Ovary (tissue), 9 donors: Measurements from ENCODE around the gene MBD5. TPM values are rescaled to one million over a fixed set of nuclear protein-coding genes. Genes with fewer than 3 reads are reported as not detected.

Experiments used
- DNase-seq, 5 donors: peaks; one replicate each; pipeline ENCODE4 v3.0.0-alpha.2; 2019 to 2020
- H3K27ac ChIP-seq, 2 donors: fragments of 200-600 bp; one replicate each; pipeline versions ENCODE4 v1.5.1 to v1.8.0; 2019 to 2022
- H3K27me3 ChIP-seq: fragments of 200-600 bp; one replicate; pipeline ENCODE4 v1.8.0; 2022
- H3K36me3 ChIP-seq: fragments of 200-600 bp; sonication (generic); one replicate; pipeline ENCODE4 v1.5.1; 2019
- H3K4me1 ChIP-seq: one replicate; pipeline ENCODE4 v1.8.1; 2013; ENCODE audit warnings: mild to moderate bottlenecking, moderate library complexity; ENCODE audit not compliant: insufficient read depth
- H3K4me3 ChIP-seq: fragments of 200-600 bp; sonication (generic); one replicate; pipeline ENCODE4 v1.5.1; 2017
- H3K9me3 ChIP-seq, 2 donors: fragments of 200-600 bp in 1 of 2; sonication (generic) in 1 of 2; one replicate each; pipeline versions ENCODE4 v1.5.1 to v1.8.1; 2013 to 2019; ENCODE audit warnings: mild to moderate bottlenecking in 1 of 2, moderate library complexity in 1 of 2
- EP300 ChIP-seq: sonication (generic); formaldehyde crosslinking; IDR thresholded peaks from one replicate; pipeline ENCODE4 v1.6.1; 2017; ENCODE audit warnings: antibody characterized with exemption
- POLR2A ChIP-seq: fragments of 450-650 bp; IDR thresholded peaks from one replicate; pipeline ENCODE4 v1.6.1; 2017; ENCODE audit warnings: antibody characterized with exemption, mild to moderate bottlenecking, moderate library complexity
- WGBS, 3 donors: extraction: QIAGEN DNeasy Blood & Tissue Kit in 1 of 3; methylation state at CpG; one replicate each; pipeline versions ENCODE4 v1.1.5 to v1.1.7; 2013 to 2017; 5-methylcytosine and 5-hydroxymethylcytosine counted together
- intact Hi-C, 4 donors: fragments of 100-400 bp; cut with DNase I; formaldehyde crosslinking; loops; one replicate each; pipeline versions ENCODE4 v1.11.0 to v1.15.1; 2022 to 2023
- polyA plus RNA-seq, 2 donors: library from polyadenylated mRNA; stranded (reverse); fragments of 200-250 nt in 1 of 2; fragments of 350-450 nt in 1 of 2; fragmentation: Illumina TruSeq in 1 of 2; extraction: RNeasy Lipid Tissue Mini Kit (QIAGEN cat#74804) in 1 of 2; gene quantifications; one replicate each; pipeline ENCODE4 v1.2.3, GENCODE V29; 2013 to 2014
- total RNA-seq, 7 donors: library from RNA; depleted of rRNA in 2 of 7; stranded (reverse); fragments of >200 nt in 2 of 7; fragmentation: NEBNext Ultra II Directional in 3 of 7; extraction: Animal tissue kit (Norgen Biotek cat#: 25700) in 3 of 7; gene quantifications; one replicate each; pipeline versions ENCODE4 v1.1.0 to v1.2.4, GENCODE V29; 2016 to 2023
- TF ChIP-seq, protein P1 (sequence below), 3 donors: fragments of 450-650 bp in 2 of 3; fragments of 200-600 bp in 1 of 3; IDR thresholded peaks; one replicate each; pipeline versions ENCODE4 v1.5.1 to v1.8.0; 2016 to 2022; ENCODE audit warnings: antibody characterized with exemption in 3 of 3, mild to moderate bottlenecking in 1 of 3
- donor health status: DM: no; HTN: no; CAD: no; lungs with moderate emphysema.
- donor health status: DM: no; HTN: no; CAD: no.
- donor health status: Bipolar disorder and iron deficiency.
- donor health status: DM: yes; HTN: yes; CAD: no.
- donor health status: DM: no; HTN: no; CAD: no.
- donor health status: DM: yes; HTN: yes; CAD: no.

MBD5 gene
- total and polyA plus RNA-seq, 9 donors, result 8.5 to 66.3 (median 45.8) TPM

DNA sequence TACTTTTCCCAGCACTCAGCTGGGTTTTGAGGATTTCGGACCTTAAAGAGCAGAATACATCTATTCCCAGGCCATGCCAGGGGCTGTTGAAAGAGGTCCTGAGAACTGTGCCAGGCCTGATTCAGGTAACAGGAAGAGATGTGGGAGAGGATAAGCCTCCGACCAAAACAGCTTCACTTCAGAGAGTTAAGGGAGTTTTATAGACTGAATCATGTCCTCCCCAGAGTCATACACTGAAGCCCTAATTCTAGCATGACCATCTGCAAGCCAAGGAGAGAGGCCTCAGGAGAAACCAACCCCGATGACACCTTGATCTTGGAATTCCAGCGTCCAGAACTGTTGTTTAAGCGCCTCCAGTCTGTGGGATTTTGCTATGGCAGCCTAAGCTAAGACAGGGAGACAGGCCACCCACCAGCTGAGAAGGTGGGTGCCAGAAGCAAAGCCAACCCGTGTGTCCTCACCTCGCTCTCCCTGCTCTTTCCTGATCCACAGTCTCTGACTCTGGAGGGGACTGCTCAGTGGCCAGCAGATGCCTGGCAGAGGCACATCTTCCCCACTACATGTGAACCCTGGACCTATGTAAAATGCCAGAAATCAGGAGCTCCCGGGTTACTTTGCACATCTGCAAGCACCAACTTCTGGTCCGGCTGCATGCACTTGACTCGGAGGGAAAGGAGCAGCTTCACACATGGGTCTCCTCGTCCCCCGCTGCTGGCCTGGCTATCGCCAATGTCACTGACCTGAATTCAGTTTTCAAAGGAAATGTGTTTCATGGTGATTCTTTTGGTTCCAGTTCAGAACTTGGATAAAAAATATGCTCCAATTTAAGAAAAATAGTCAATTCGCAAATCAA lies 506.8 kb downstream of the MBD5 start:
- Histone ChIP-seq H3K4me3 (no peak overlapping the region), H3K9me3 (no peaks in the 10 kb centered on the region), H3K27ac (no peak overlapping the region), H3K27me3 (no peaks in the 10 kb centered on the region), H3K4me1 (no peaks in the 10 kb centered on the region), H3K36me3 (no peaks in the 10 kb centered on the region)
- intact Hi-C loops, result loop anchor here in 1 of 4 donors (10.0 kb wide), 1 partner anchor 533 kb away; no protein-coding TSS in a partner anchor
- TF ChIP-seq POLR2A (no peak), EP300 (no peak)
- WGBS, 3 donors, result 76 to 80% (median 78%) methylated on average over 14 of the region's 14 CpGs
- no peak for DNase-seq

DNA sequence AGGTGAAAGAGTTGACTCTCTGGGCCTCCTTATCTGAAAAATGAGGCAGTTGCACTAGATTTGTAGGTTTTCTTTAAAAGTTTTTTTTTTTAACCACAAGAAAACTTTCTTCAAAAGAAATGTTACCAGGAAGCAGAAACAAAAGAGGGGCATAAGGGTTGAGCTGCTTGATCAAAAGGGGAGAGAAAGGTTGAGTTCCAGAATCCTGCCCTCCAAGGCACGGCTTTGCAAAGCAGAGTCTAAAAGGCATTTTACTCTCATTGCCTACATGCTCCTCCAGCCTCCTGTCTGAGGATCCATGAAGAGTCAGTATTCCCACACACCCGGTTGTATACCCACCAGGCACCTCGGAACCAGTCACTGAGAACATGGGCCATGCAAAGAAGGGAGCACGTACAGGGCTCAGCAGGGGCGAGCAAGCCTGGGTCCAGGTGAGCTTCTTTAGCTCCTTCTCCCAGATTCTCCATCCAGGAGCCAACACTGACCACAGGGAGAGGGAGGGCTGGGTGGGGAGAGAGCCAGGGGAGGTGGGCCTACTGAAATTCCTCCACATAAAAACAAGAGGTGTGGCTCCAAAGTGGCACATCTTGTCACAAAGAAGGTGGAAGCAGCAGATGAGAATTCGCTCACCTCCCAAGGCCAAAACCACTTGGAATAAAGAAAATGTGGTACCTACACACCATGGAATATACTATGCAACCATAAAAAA lies 507.6 kb downstream of the MBD5 start:
- Histone ChIP-seq H3K36me3 (no peaks in the 10 kb centered on the region), H3K27me3 (no peaks in the 10 kb centered on the region), H3K27ac (no peak overlapping the region), H3K9me3 (no peaks in the 10 kb centered on the region), H3K4me1 (no peaks in the 10 kb centered on the region), H3K4me3 (no peak overlapping the region)
- TF ChIP-seq, protein P1, sequence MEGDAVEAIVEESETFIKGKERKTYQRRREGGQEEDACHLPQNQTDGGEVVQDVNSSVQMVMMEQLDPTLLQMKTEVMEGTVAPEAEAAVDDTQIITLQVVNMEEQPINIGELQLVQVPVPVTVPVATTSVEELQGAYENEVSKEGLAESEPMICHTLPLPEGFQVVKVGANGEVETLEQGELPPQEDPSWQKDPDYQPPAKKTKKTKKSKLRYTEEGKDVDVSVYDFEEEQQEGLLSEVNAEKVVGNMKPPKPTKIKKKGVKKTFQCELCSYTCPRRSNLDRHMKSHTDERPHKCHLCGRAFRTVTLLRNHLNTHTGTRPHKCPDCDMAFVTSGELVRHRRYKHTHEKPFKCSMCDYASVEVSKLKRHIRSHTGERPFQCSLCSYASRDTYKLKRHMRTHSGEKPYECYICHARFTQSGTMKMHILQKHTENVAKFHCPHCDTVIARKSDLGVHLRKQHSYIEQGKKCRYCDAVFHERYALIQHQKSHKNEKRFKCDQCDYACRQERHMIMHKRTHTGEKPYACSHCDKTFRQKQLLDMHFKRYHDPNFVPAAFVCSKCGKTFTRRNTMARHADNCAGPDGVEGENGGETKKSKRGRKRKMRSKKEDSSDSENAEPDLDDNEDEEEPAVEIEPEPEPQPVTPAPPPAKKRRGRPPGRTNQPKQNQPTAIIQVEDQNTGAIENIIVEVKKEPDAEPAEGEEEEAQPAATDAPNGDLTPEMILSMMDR (IDR thresholded peaks at IDR 0.05), result no peak
- TF ChIP-seq EP300, result no peak
- TF ChIP-seq POLR2A, result no peak
- DNase-seq, result no peak
- intact Hi-C loops, result loop anchor here in 1 of 4 donors (10.0 kb wide), 1 partner anchor 534 kb away; no protein-coding TSS in a partner anchor
- WGBS, 3 donors, result 88 to 95% (median 92%) methylated on average over 6 of the region's 6 CpGs

DNA sequence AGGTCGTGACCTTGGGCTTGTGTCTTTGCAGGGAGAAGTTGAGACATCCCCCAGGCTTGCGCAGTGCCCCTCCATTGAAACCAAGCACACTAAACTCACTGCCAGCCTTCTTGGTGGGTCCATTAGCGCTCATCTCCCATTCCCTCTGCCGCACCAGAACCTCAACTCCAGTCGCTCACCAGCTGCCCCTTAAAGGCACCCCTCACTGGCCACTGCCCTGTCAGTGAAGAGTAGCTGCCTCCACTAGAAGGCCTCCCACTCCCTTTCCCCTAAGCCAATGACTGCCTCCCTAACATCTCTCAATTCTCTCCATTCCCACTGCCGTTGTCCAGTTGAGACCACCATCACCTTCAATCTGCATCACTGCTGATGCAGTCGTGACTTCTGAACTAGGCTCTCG lies 508.9 kb downstream of the MBD5 start:
- no peak for DNase-seq
- no peaks in the 10 kb centered on the region for H3K9me3 ChIP-seq
- H3K27ac ChIP-seq, result no peak overlapping the region
- H3K4me1 ChIP-seq, result no peaks in the 10 kb centered on the region
- TF ChIP-seq POLR2A (no peak), EP300 (no peak)
- TF ChIP-seq, protein P1 (IDR thresholded peaks at IDR 0.05), result no peak
- H3K36me3 ChIP-seq, result no peaks in the 10 kb centered on the region
- no peaks in the 10 kb centered on the region for H3K27me3 ChIP-seq
- WGBS, 3 donors, result 73 to 81% (median 75%) methylated on average over 8 of the region's 8 CpGs
- no peak overlapping the region for H3K4me3 ChIP-seq
- intact Hi-C loops, result loop anchor here in 1 of 4 donors (10.0 kb wide), 1 partner anchor 535 kb away; no protein-coding TSS in a partner anchor

DNA sequence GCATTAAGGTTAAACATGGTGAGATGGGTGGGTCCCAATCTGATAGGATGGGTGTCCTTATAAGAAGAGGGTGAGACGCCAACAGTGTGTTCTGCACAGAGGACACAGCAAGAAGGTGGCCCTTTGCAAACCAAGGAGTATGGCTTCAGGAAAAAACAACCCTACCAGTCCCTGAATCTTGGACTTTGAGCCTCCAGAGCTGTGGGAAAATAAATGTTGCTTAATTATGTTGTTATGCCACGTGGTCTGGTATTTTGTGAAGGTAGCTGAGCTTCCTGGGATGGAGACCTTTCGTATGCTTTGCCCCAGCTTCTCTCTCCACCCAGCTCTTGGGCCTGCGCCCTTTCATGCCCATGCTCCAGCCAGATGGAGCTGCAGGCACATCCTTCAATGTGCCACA lies 509.5 kb downstream of the MBD5 start:
- Histone ChIP-seq H3K9me3 (no peaks in the 10 kb centered on the region), H3K36me3 (no peaks in the 10 kb centered on the region), H3K27me3 (no peaks in the 10 kb centered on the region), H3K4me3 (no peak overlapping the region), H3K27ac (no peak overlapping the region), H3K4me1 (no peaks in the 10 kb centered on the region)
- no peak for TF ChIP-seq EP300
- TF ChIP-seq, protein P1 (IDR thresholded peaks at IDR 0.05), result no peak
- TF ChIP-seq POLR2A, result no peak
- 84 to 88% (median 87%) methylated on average over 4 of the region's 4 CpGs for WGBS, 3 donors
- no peak for DNase-seq
- intact Hi-C loops, result no loop called here
